Measurements from ENCODE around the gene KIAA1958.

Gene KIAA1958

DNA sequence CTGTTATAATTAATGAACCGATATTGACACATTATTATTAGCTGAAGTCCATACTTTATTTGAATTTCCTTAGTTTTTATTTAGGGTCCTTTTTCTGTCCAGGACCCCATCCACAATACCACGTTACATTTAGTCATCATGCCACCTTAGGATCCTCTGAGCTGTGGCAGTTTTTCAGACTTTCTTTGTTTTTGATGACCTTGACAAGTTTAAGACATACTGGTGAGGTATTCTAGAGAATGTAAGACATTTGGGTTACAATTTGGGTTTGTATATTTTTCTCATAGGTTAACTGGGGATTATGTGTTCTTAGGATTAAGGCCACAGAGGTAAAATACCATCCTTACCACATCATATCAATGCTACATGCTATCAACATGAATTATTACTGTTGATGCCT lies 42.7 kb downstream of the KIAA1958 start:
- DNase-seq (ENCODE audit: low spot score) = no peak

DNA sequence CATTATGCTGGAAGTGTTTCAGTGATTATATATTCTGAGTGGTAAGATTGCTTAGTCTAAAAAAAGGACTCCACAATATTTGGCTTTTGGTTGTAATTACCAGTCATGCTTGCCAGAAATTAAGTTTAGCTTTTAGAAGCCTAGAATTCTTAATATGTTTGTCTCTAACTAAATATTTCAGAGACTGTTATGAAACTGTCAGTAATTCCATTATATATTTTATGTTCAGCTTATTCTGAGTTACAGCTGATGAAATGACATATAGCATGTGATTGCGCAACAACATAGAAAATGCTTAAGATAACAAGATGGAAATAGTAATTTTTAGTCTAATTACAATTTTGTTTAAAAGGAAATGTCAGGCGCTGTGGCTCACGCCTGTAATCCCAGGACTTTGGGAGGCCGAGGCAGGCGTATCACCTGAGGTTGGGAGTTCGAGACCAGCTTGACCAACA lies 44.2 kb downstream of the KIAA1958 start:
- no peak for DNase-seq (ENCODE audit: low spot score)

DNA sequence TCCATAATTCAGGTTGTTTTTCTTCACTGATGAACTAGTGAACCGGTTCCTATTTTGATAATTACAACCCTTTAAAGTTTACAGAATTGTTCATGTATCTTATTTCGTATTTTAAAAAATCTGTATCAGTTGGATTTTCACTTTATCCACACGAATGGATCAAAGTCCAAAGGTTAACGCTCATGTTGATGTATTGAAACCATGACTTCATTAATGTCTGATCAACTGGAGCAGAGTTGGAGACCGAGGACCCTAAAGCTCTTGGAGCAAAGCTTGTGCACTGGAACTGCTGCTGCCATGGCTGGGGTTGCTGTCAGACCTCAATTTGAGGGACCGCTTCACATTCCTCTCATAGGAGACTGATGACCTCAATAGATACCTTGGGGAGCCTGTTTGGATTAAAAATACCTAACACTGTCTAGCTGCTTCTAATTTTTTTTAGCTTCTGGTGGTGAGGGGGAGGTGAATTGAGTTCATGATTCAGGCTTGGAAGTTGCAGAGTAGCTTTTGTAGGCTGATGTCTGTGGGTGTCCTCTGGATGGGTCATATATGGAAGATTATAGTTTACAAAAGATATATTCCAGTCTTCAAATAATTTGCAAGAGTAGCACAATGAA lies 45.1 kb downstream of the KIAA1958 start:
- no peak for DNase-seq (ENCODE audit: low spot score)

DNA sequence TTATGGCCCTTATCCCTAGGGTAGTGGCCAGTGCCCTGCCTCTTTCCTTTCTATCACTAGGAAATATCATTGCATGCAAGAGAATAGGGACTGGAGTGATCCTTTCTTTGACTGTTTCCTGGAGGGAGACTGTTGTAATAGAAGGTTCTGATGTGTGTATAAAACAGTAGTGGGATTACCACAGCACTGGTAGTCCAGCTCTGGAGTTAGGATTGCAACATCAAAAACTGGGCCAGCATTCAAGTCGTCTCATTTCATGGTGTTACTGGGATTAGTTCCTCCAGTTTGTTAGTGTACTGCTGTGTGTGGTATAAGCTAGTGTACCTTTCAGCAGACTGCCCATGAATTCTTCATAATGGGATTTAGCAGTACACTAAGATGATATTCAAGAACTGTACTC lies 45.8 kb downstream of the KIAA1958 start:
- DNase-seq (ENCODE audit: low spot score) = peak; percentile 82

GRCh38 chr9:112533660-112534059 lies 47.0 kb downstream of the KIAA1958 start:
- no peak for DNase-seq (ENCODE audit: low spot score)

DNA sequence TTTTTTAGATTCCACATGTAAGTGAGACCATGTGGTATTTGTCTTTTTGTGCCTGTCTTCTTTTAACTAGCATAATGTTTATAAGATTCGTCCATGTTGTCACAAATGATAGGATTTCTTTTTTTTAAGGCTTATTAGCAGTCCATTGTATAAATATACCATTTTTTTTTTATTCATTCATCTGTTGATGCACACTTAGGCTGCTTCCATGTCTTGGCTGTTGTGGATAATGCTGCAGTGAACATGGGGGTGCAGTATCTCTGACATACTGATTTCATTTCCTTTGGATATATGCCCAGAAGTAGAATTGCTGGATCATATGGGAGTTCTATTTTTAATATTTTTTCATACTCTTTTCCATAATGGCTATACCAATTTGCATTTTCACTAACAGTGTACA lies 48.7 kb downstream of the KIAA1958 start:
- no peak for DNase-seq (ENCODE audit: low spot score)

DNA sequence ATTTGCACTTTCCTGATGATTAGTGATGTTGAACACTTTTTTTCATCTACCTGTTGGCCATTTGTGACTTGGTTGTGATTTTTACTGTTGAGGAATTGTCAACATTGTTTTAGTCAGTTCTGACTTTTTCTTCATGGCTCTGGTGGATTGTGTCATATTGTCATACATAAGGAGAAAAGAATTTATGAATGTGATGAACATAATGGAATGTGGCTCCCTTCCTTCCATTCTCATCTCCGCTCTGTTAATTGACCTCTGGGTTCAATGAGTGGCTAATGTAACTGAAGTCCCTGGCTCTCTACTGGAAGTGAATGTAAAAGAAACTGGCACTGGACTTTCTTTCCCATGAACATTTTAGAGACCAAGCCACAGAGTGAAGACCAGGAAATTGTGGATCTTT lies 49.2 kb downstream of the KIAA1958 start:
- DNase-seq (ENCODE audit: low spot score) = peak; percentile 66

DNA sequence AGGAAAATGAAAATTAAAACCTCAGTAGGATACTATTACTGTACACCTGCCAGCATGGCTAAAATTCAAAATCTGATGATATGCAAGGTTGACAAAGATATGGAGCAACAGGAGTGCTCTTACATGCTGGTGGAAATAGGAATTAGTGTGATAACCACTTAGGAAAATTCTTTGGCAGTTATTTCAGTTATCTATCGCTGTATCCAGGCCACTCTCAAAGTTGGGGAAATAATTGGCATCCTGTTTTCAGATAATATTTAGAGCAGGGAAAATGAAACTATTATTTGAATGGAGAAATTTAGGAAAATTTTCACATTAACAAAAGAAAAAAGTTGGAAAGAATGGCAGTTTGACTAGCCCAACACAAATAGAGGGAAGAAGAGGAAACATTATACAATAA lies 50.9 kb downstream of the KIAA1958 start:
- no peak for DNase-seq (ENCODE audit: low spot score)

DNA sequence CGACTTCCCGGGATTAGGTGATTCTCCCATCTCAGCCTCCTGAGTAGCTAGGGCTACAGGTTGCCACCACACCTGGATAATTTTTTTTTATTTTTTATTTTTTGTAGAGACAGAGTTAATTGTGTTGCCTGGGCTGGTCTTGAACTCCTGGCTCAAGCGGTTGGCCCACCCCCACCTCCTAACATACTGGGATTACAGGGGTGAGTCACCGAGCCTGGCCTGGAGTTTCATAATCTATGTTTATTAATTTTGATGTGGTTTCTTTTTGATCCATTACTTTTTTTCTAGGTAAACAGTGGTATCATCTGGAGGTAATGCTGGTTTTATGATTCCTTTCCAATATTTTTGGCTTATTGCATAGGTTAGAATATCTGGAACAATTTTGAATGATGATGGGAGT lies 54.2 kb downstream of the KIAA1958 start:
- DNase-seq (ENCODE audit: low spot score) = no peak

DNA sequence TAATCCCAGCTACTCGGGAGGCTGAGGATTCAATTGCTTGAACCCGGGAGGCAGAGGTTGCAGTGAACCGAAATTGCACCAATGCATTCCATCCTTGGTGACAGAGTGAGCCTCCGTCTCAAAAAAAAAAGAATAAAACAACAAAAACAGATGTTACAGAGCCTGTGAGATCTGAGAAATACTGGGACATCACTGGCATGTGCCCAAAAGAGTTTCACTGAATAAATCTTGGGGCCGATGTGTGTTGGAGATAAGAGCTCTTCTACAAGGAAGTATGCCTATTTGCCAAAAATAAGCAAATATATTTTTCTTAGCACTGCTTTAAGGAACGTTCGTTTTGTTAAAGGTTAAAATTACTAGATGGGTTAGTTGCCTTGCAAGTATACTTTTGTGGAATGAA lies 55.1 kb downstream of the KIAA1958 start:
- peak; percentile 29 for DNase-seq (ENCODE audit: low spot score)

DNA sequence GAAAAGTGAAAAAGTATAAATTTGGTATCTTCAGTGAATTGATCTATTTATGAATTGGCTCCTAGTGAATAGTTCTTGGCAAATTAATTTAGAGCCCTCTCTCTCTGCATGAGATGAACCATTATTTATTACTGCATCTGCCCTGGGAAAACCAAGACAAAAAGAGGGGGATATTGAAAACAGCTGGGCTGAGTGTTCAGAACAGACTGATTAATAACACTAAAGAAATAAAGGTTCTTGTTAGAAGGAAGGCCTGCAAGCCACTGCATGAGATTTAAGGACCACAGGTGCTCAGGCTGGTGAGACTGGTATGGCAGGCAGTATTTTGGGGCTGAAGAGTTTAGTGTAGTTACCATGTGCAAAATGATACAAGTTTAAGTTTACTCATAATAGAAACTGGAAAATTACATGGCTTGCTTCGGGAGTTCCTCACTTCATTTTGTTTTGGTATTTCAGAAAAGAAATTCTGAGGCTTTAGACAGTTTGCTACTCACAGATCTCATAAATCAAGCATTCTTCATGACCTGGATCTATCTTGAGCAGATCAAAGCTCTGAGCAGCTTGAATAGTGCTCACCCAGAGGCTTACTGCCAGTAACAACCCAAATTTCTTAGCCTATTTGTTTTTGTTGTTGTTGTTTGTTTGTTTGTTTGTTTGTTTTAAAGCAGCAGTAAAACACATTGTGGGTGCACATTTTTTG lies 56.1 kb downstream of the KIAA1958 start:
- no peak for DNase-seq (ENCODE audit: low spot score)

GRCh38 chr9:112544477-112544876 lies 57.9 kb downstream of the KIAA1958 start:
- DNase-seq (ENCODE audit: low spot score) = no peak

- no peak for DNase-seq (ENCODE audit: low spot score)
Measured at GRCh38 chr9:112545237-112545636, 58.6 kb downstream of the KIAA1958 start.

DNA sequence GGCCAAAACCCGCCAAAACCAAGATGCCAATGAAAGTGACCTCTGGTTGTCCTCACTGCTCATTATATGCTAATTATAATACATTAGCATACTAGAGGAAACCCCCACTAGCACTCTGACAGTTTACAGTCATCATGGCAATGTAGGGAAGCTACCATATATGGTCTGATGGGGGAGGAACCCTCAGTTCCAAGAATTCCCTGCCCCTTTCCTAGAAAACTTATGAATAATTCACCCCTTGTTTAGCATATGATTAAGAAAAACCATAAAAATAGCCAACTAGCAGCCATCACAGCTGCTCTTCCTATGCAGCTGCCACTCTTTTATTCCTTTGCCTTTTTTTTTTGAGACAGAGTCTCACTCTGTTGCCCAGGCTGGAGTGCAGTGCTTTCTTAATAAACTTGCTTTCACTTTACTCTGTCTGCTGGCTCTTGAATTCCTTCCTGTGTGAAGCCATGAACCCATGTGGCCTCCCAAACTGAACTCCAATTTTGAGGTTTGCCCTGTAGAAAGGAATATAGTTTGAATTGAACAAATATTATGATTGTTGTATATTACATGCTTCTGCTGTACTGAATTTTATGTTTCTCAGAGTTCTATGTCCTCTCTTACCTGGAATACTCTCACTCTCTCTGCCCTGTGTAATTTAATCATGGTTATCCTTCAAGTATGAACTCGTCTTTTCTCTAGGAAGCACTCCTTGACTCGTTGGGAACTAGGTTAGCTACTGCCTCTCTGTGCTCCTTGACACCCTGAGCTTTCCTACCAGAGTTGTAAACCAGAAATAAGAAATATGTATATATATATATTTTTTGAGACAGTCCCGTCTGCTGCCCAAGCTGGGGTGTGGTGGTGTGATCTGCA lies 59.8 kb downstream of the KIAA1958 start:
- no peak for DNase-seq (ENCODE audit: low spot score)

GRCh38 chr9:112548051-112548440 lies 61.4 kb downstream of the KIAA1958 start:
- DNase-seq (ENCODE audit: low spot score) = no peak

DNA sequence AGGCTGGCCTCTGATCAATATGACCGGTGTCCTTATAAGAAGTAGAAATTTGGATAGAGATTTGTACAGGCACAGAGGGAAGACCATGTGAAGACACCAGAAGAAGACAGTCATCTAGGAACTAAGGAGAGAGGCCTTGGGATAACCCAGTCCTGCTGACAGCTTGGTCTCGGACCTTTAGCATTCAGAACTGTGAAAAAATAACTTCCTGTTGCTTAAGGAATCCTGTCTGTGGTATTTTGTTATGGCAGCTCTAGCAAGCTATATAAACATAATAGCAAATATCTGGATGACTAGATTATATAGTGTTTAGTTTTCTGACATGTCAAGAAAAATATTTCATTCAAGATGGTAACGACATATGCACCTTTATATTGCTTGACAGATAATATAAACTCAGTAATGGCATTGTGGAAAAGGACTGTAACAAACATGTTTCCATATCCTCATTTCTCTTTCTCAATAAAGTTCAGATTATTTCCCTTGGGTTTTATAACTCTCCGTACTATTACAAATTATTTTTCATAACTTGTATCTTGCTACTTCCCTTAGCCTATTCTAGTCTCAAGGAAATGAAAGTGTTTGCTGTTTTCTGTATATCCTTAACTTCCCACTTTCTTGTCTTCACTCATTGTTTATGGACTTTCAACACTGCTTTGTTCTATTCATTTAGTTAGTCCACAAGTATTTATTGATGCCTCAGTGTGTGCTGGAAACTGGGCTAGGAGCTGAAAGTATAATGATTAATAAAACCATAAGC lies 62.4 kb downstream of the KIAA1958 start:
- no peak for DNase-seq (ENCODE audit: low spot score)

GRCh38 chr9:112550531-112550930 lies 63.9 kb downstream of the KIAA1958 start:
- no peak for DNase-seq (ENCODE audit: low spot score)

GRCh38 chr9:112551641-112552040 lies 65.0 kb downstream of the KIAA1958 start:
- no peak for DNase-seq (ENCODE audit: low spot score)

- DNase-seq (ENCODE audit: low spot score) = peak; percentile 24
Measured at GRCh38 chr9:112552229-112553056, 65.8 kb downstream of the KIAA1958 start.

- no peak for DNase-seq (ENCODE audit: low spot score)
Measured at GRCh38 chr9:112553256-112553826, 66.7 kb downstream of the KIAA1958 start.

- peak; percentile 41 for DNase-seq (ENCODE audit: low spot score)
Measured at GRCh38 chr9:112554516-112554915, 67.9 kb downstream of the KIAA1958 start.

Data from GM03348 (cell line).